ENCODE results near the gene DEFB128. TPM values are rescaled to one million over a fixed set of nuclear protein-coding genes. Genes with fewer than 3 reads are reported as not detected.

The DEFB128 gene
- total RNA-seq, 1 donor from 2014 or later, result not detected

DNA sequence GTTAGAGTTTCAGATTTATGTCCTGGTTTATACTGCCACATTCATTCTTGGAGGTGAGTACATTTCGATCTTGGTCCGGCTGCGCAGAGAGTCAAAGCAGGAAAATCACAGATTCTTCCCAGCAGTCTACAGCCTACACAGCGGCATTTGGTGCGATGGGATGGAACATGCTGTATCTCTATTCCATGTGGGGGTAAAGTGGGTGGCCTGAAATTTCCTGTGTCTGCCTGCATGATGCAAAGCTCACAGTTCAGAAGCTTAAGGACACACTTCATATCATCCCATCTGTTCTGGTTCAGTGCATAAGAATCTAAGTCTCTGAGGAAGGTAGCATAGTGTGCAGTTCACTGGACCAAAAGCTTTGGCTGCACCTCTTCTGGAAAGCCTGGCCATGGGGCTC is 32.4 kb downstream of the DEFB128 start, which contains the start of gene DEFB127:
Gene DEFB127 (plus strand): TSS at position 301 of the 400 bp plus-strand sequence. CDS start 91 bp downstream, at position 392.
- DNase-seq (ENCODE audit: low spot score), result no peak

DNA sequence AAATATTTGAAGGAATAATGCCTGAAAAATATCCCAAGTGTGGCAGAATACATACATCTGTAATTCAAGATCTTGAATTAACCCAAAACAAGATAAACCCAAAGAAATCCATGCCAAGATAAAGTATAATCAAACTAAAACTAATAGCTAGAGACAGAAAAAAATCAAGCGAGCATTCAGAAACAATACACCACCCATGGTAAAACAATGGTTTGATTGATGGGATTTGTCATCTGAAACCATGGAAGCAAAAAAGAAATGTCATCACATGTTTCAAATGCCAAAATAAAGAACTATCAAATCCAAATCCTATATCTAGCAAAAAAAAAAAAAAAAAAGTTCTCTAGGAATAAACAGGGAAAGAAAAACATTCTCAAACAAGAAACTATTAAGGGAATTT is 37.4 kb downstream of the DEFB128 start:
- DNase-seq (ENCODE audit: low spot score), result no peak
- ATAC-seq, result no peak

More for the DNA sequence above, 32.4 kb downstream of the DEFB128 start, which contains the start of gene DEFB127:
- no peak for ATAC-seq

DNA sequence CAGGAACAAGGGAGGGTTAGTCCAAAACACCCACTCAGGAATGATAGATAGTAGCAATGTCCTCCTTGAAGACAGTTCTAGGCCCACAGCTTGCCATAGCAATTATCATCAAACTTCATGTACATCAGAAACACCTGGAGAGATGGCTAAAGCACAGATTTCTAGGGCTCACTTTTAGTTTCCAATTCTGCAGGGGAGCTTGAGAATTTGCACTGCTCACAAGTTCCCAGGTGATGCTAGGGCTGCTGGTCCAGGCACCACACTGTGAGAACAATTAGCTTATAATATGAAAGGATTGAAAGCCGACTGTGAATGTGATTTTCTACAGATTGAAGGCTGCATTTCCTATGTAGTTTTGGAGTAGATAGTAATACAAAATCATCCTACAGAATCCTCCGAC is 43.6 kb downstream of the DEFB128 start:
- ATAC-seq, result no peak

DNA sequence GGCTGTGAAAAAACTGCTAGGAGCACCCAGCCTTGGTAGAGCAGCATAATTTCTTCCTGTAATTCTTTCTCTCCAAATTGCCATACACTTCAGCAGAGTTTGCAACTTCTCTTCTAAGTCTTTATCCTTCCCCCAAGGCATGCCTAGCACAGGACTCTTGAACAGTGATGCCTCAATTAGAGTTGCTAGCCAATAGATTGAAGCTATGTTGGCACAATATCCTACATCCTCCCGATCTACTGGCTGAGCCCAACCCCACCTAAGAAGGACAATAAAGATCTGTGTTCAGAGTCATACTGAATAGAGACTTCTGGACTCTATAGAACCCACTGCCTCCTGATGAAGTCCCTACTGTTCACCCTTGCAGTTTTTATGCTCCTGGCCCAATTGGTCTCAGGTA is 47.2 kb downstream of the DEFB128 start, which contains the start of gene DEFB126:
Gene DEFB126 (plus strand): TSS at position 301 of the 400 bp plus-strand sequence. CDS start 39 bp downstream, at position 340.
- ATAC-seq (no peak), DNase-seq (ENCODE audit: low spot score) (no peak)

More for the DNA sequence above, 43.6 kb downstream of the DEFB128 start:
- DNase-seq (ENCODE audit: low spot score), result no peak

Other genes starting within 250 kb of the DEFB128 start
- not detected for gene DEFB125, start 102.0 kb downstream of the DEFB128 start, total RNA-seq
- not detected for gene DEFB126, start 47.1 kb downstream of the DEFB128 start, total RNA-seq
- gene DEFB127, start 32.3 kb downstream of the DEFB128 start, total RNA-seq, result not detected
- gene DEFB129, start 37.5 kb upstream of the DEFB128 start, total RNA-seq, result not detected
- gene DEFB132, start 68.0 kb upstream of the DEFB128 start, total RNA-seq, result 0.15 TPM
- 2.0 TPM for gene C20orf96, start 101.0 kb upstream of the DEFB128 start, total RNA-seq
- gene ZCCHC3, start 107.9 kb upstream of the DEFB128 start, total RNA-seq, result 5.6 TPM
- 5.6 TPM for gene SOX12, start 135.8 kb upstream of the DEFB128 start, total RNA-seq
- 3.1 TPM for gene NRSN2, start 157.4 kb upstream of the DEFB128 start, total RNA-seq
- gene TRIB3, start 191.0 kb upstream of the DEFB128 start, total RNA-seq, result 18.3 TPM
- 73.9 TPM for gene RBCK1, start 218.6 kb upstream of the DEFB128 start, total RNA-seq

Data from left lobe of liver (tissue), 2 donors.